Esophagus squamous epithelium (tissue), 4 donors: ENCODE data around the gene ADAMTS14.

Experiments used
- CTCF ChIP-seq, 6 experiments: fragments of 450-650 bp in 4 of 6; fragments of 200-600 bp in 2 of 6; sonication (generic) in 2 of 6; IDR thresholded peaks; one replicate each; pipeline ENCODE4 v1.5.1; 2016 to 2019; ENCODE audit warnings: antibody characterized with exemption in 6 of 6, mild to moderate bottlenecking in 4 of 6, moderate library complexity in 4 of 6
- POLR2A ChIP-seq, 4 donors: fragments of 450-650 bp; IDR thresholded peaks; one replicate each; pipeline ENCODE4 v1.6.1; 2017; ENCODE audit warnings: antibody characterized with exemption in 4 of 4, mild to moderate bottlenecking in 4 of 4, moderate library complexity in 3 of 4

GRCh38 chr10:70685455-70685911 is 13.2 kb downstream of the ADAMTS14 start:
- TF ChIP-seq CTCF (IDR thresholded peaks at IDR 0.05) (no peak), POLR2A (IDR thresholded peaks at IDR 0.05) (no peak)
